ENCODE data around the gene TMSB15B.
"Not testable (repeated sequence)": the region's sequence is repeated elsewhere in the genome, so short reads cannot be mapped to it uniquely, and the experiment has no call there.

Gene TMSB15B

GRCh38 chrX:103962411-103963278 is at the start of gene TMSB15B:
Gene TMSB15B (plus strand): TSS chrX:103962627.
- not testable (repeated sequence) for H3K27ac Mint-ChIP-seq; H3K36me3 Mint-ChIP-seq (ENCODE audit: low read depth); DNase-seq; H3K9me3 Mint-ChIP-seq; H3K4me3 Mint-ChIP-seq; H3K27me3 Mint-ChIP-seq; H3K4me1 Mint-ChIP-seq (ENCODE audit: low read depth)

- peaks cover 5% of the 10 kb centered on the region for H3K4me1 Mint-ChIP-seq (ENCODE audit: low read depth)
- H3K36me3 Mint-ChIP-seq (ENCODE audit: low read depth): peaks cover 3% of the 10 kb centered on the region
- H3K4me3 Mint-ChIP-seq: no peak overlapping the region
- H3K27ac Mint-ChIP-seq: no peak overlapping the region
- H3K27me3 Mint-ChIP-seq: peaks cover 30% of the 10 kb centered on the region
- DNase-seq: no peak
- no peaks in the 10 kb centered on the region for H3K9me3 Mint-ChIP-seq
Measured at GRCh38 chrX:103913356-103914020, 48.9 kb upstream of the TMSB15B start.

- peak; percentile 64 for DNase-seq
- Mint-ChIP-seq H3K36me3 (ENCODE audit: low read depth) (peaks cover 13% of the 10 kb centered on the region), H3K27ac (peak overlapping the region; percentile 95), H3K4me1 (ENCODE audit: low read depth) (peaks cover 28% of the 10 kb centered on the region), H3K4me3 (peak overlapping the region; percentile 84), H3K27me3 (peaks cover 34% of the 10 kb centered on the region), H3K9me3 (no peaks in the 10 kb centered on the region)
Measured at GRCh38 chrX:103918050-103918449, 44.4 kb upstream of the TMSB15B start.

GRCh38 chrX:103918571-103919269 is 43.7 kb upstream of the TMSB15B start:
- Mint-ChIP-seq H3K36me3 (ENCODE audit: low read depth) (peaks cover 13% of the 10 kb centered on the region), H3K4me1 (ENCODE audit: low read depth) (peaks cover 28% of the 10 kb centered on the region), H3K27ac (peak overlapping the region; percentile 95), H3K27me3 (peaks cover 33% of the 10 kb centered on the region), H3K4me3 (peak overlapping the region; percentile 84), H3K9me3 (no peaks in the 10 kb centered on the region)
- DNase-seq: peak; percentile 78

- Mint-ChIP-seq H3K4me1 (ENCODE audit: low read depth) (peaks cover 28% of the 10 kb centered on the region), H3K27me3 (peaks cover 30% of the 10 kb centered on the region), H3K36me3 (ENCODE audit: low read depth) (peaks cover 13% of the 10 kb centered on the region), H3K9me3 (no peaks in the 10 kb centered on the region), H3K27ac (peak overlapping the region; percentile 95), H3K4me3 (peak overlapping the region; percentile 84)
- DNase-seq: no peak
Measured at GRCh38 chrX:103919270-103919637, 43.2 kb upstream of the TMSB15B start.

- not testable (repeated sequence) for DNase-seq, H3K9me3 Mint-ChIP-seq
- peaks cover 28% of the 10 kb centered on the region for H3K4me1 Mint-ChIP-seq (ENCODE audit: low read depth)
- peaks cover 28% of the 10 kb centered on the region for H3K27me3 Mint-ChIP-seq
- H3K4me3 Mint-ChIP-seq: peak overlapping the region; percentile 84
- H3K36me3 Mint-ChIP-seq (ENCODE audit: low read depth): peaks cover 13% of the 10 kb centered on the region
- H3K27ac Mint-ChIP-seq: peak overlapping the region; percentile 3
Measured at GRCh38 chrX:103920515-103920914, 41.9 kb upstream of the TMSB15B start.

- peaks cover 20% of the 10 kb centered on the region for H3K36me3 Mint-ChIP-seq (ENCODE audit: low read depth)
- DNase-seq: no peak
- H3K4me1 Mint-ChIP-seq (ENCODE audit: low read depth): peaks cover 8% of the 10 kb centered on the region
- no peaks in the 10 kb centered on the region for H3K9me3 Mint-ChIP-seq
- H3K27me3 Mint-ChIP-seq: peaks cover 16% of the 10 kb centered on the region
- no peak overlapping the region for H3K4me3 Mint-ChIP-seq
- H3K27ac Mint-ChIP-seq: no peak overlapping the region
Measured at GRCh38 chrX:103927030-103927429, 35.4 kb upstream of the TMSB15B start.

- no peak overlapping the region for H3K4me3 Mint-ChIP-seq
- H3K4me1 Mint-ChIP-seq (ENCODE audit: low read depth): peaks cover 8% of the 10 kb centered on the region
- H3K27me3 Mint-ChIP-seq: peaks cover 16% of the 10 kb centered on the region
- no peaks in the 10 kb centered on the region for H3K9me3 Mint-ChIP-seq
- no peak overlapping the region for H3K27ac Mint-ChIP-seq
- peaks cover 18% of the 10 kb centered on the region for H3K36me3 Mint-ChIP-seq (ENCODE audit: low read depth)
- DNase-seq: no peak
Measured at GRCh38 chrX:103927633-103928032, 34.8 kb upstream of the TMSB15B start.

- DNase-seq: no peak
- Mint-ChIP-seq H3K36me3 (ENCODE audit: low read depth) (peaks cover 21% of the 10 kb centered on the region), H3K4me3 (no peak overlapping the region), H3K27ac (no peak overlapping the region), H3K4me1 (ENCODE audit: low read depth) (peaks cover 5% of the 10 kb centered on the region), H3K9me3 (no peaks in the 10 kb centered on the region), H3K27me3 (peaks cover 22% of the 10 kb centered on the region)
Measured at GRCh38 chrX:103932133-103932532, 30.3 kb upstream of the TMSB15B start.

GRCh38 chrX:103940257-103940656 is 22.2 kb upstream of the TMSB15B start:
- H3K4me1 Mint-ChIP-seq (ENCODE audit: low read depth): peaks cover 32% of the 10 kb centered on the region
- not testable (repeated sequence) for H3K4me3 Mint-ChIP-seq; DNase-seq; H3K36me3 Mint-ChIP-seq (ENCODE audit: low read depth); H3K9me3 Mint-ChIP-seq
- H3K27ac Mint-ChIP-seq: peak overlapping the region; percentile 26
- peaks cover 49% of the 10 kb centered on the region for H3K27me3 Mint-ChIP-seq

GRCh38 chrX:103941201-103941975 is 21.0 kb upstream of the TMSB15B start:
- DNase-seq: no peak
- Mint-ChIP-seq H3K27me3 (peaks cover 46% of the 10 kb centered on the region), H3K27ac (no peak overlapping the region), H3K4me3 (no peak overlapping the region), H3K9me3 (no peaks in the 10 kb centered on the region), H3K4me1 (ENCODE audit: low read depth) (peaks cover 32% of the 10 kb centered on the region), H3K36me3 (ENCODE audit: low read depth) (no peaks in the 10 kb centered on the region)

- no peak overlapping the region for H3K4me3 Mint-ChIP-seq
- no peaks in the 10 kb centered on the region for H3K9me3 Mint-ChIP-seq
Measured at GRCh38 chrX:103949506-103949905, 12.9 kb upstream of the TMSB15B start.

GRCh38 chrX:103953353-103953752 is 9.1 kb upstream of the TMSB15B start:
- H3K27me3 Mint-ChIP-seq: no peaks in the 10 kb centered on the region
- H3K4me1 Mint-ChIP-seq (ENCODE audit: low read depth): no peaks in the 10 kb centered on the region
- no peak overlapping the region for H3K27ac Mint-ChIP-seq
- H3K36me3 Mint-ChIP-seq (ENCODE audit: low read depth): no peaks in the 10 kb centered on the region
- H3K9me3 Mint-ChIP-seq: no peaks in the 10 kb centered on the region
- H3K4me3 Mint-ChIP-seq: no peak overlapping the region
- DNase-seq: no peak

More at GRCh38 chrX:103949506-103949905, 12.9 kb upstream of the TMSB15B start:
- H3K4me1 Mint-ChIP-seq (ENCODE audit: low read depth): no peaks in the 10 kb centered on the region
- H3K27me3 Mint-ChIP-seq: peaks cover 6% of the 10 kb centered on the region
- no peak for DNase-seq
- no peak overlapping the region for H3K27ac Mint-ChIP-seq
- no peaks in the 10 kb centered on the region for H3K36me3 Mint-ChIP-seq (ENCODE audit: low read depth)

GRCh38 chrX:103954259-103954658 is 8.2 kb upstream of the TMSB15B start:
- Mint-ChIP-seq H3K27ac (no peak overlapping the region), H3K4me3 (no peak overlapping the region), H3K27me3 (no peaks in the 10 kb centered on the region), H3K9me3 (no peaks in the 10 kb centered on the region), H3K36me3 (ENCODE audit: low read depth) (no peaks in the 10 kb centered on the region), H3K4me1 (ENCODE audit: low read depth) (no peaks in the 10 kb centered on the region)
- DNase-seq: no peak

All from activated T-cell treated with anti-CD3 and anti-CD28 coated beads, Interleukin-2, amount 50 U/mL, for 24 hours (primary cell).